Peyer's patch (tissue), 4 donors: ENCODE data around the gene FOXI1. TPM values are rescaled to one million over a fixed set of nuclear protein-coding genes. Genes with fewer than 3 reads are reported as not detected.

ENCODE experiments used
- DNase-seq, 3 donors: peaks; one replicate each; pipeline ENCODE4 v3.0.0-alpha.2; 2017 to 2019
- H3K27ac ChIP-seq, 4 donors: fragments of 200-600 bp; sonication (generic); one replicate each; pipeline ENCODE4 v1.5.1; 2016 to 2019
- H3K27me3 ChIP-seq, 2 donors: fragments of 200-600 bp; sonication (generic); one replicate each; pipeline ENCODE4 v1.5.1; 2019
- H3K36me3 ChIP-seq, 3 donors: fragments of 200-600 bp; sonication (generic); one replicate each; pipeline ENCODE4 v1.5.1; 2016 to 2019
- H3K4me1 ChIP-seq, 4 donors: fragments of 200-600 bp; sonication (generic); one replicate each; pipeline ENCODE4 v1.5.1; 2016 to 2019
- H3K4me3 ChIP-seq, 4 donors: fragments of 200-600 bp; sonication (generic); 1 replicate in 3 of 4; 2 replicates in 1 of 4; pipeline ENCODE4 v1.5.1; 2016 to 2019; ENCODE audit warnings: mild to moderate bottlenecking in 1 of 4
- H3K9me3 ChIP-seq, 4 donors: fragments of 200-600 bp; sonication (generic); one replicate each; pipeline ENCODE4 v1.5.1; 2016 to 2019; ENCODE audit warnings: mild to moderate bottlenecking in 1 of 4
- CTCF ChIP-seq, 6 experiments: fragments of 450-650 bp in 4 of 6; fragments of 200-600 bp in 2 of 6; sonication (generic) in 1 of 6; IDR thresholded peaks; one replicate each; pipeline ENCODE4 v1.5.1; 2017 to 2019; ENCODE audit warnings: antibody characterized with exemption in 6 of 6, mild to moderate bottlenecking in 3 of 6, moderate library complexity in 1 of 6
- POLR2A ChIP-seq, 2 donors: fragments of 450-650 bp; IDR thresholded peaks; one replicate each; pipeline ENCODE4 v1.5.1; 2017; ENCODE audit warnings: antibody characterized with exemption in 2 of 2, mild to moderate bottlenecking in 2 of 2, moderate library complexity in 2 of 2
- total RNA-seq, 4 donors: library from RNA; depleted of rRNA; stranded (reverse); fragments of >200 nt; gene quantifications; one replicate each; pipeline ENCODE4 v1.1.0, GENCODE V29; 2016

FOXI1 gene
- total RNA-seq, 4 donors from 2014 or later, result not detected

- no peaks in the 10 kb centered on the region for H3K36me3 ChIP-seq
- H3K27ac ChIP-seq, result no peak overlapping the region
- no peaks in the 10 kb centered on the region for H3K4me1 ChIP-seq
- no peak overlapping the region for H3K4me3 ChIP-seq
- no peak for DNase-seq
- H3K9me3 ChIP-seq, result no peaks in the 10 kb centered on the region
- TF ChIP-seq POLR2A (IDR thresholded peaks at IDR 0.05), result no peak
- no peak for TF ChIP-seq CTCF (IDR thresholded peaks at IDR 0.05)
- H3K27me3 ChIP-seq, result no peaks in the 10 kb centered on the region
Observed at GRCh38 chr5:170132269-170132975, 26.7 kb downstream of the FOXI1 start.

GRCh38 chr5:170132976-170133448, 27.3 kb downstream of the FOXI1 start:
- no peaks in the 10 kb centered on the region for H3K27me3 ChIP-seq
- no peak overlapping the region for H3K27ac ChIP-seq
- no peaks in the 10 kb centered on the region for H3K9me3 ChIP-seq
- H3K4me3 ChIP-seq, result no peak overlapping the region
- TF ChIP-seq CTCF (IDR thresholded peaks at IDR 0.05) (no peak), POLR2A (IDR thresholded peaks at IDR 0.05) (no peak)
- no peak for DNase-seq
- no peaks in the 10 kb centered on the region for H3K36me3 ChIP-seq
- no peaks in the 10 kb centered on the region for H3K4me1 ChIP-seq

GRCh38 chr5:170135796-170136490, 30.2 kb downstream of the FOXI1 start:
- H3K27me3 ChIP-seq, result no peaks in the 10 kb centered on the region
- H3K4me1 ChIP-seq, result no peaks in the 10 kb centered on the region
- H3K4me3 ChIP-seq, result no peak overlapping the region
- DNase-seq, result no peak
- no peak for TF ChIP-seq CTCF (IDR thresholded peaks at IDR 0.05)
- no peak for TF ChIP-seq POLR2A (IDR thresholded peaks at IDR 0.05)
- H3K9me3 ChIP-seq, result no peaks in the 10 kb centered on the region
- no peaks in the 10 kb centered on the region for H3K36me3 ChIP-seq
- H3K27ac ChIP-seq, result no peak overlapping the region

GRCh38 chr5:170136506-170136905, 30.8 kb downstream of the FOXI1 start:
- no peak for TF ChIP-seq CTCF (IDR thresholded peaks at IDR 0.05)
- TF ChIP-seq POLR2A (IDR thresholded peaks at IDR 0.05), result no peak
- Histone ChIP-seq H3K9me3 (no peaks in the 10 kb centered on the region), H3K4me1 (no peaks in the 10 kb centered on the region), H3K27ac (no peak overlapping the region), H3K36me3 (no peaks in the 10 kb centered on the region), H3K27me3 (no peaks in the 10 kb centered on the region), H3K4me3 (no peak overlapping the region)
- no peak for DNase-seq

GRCh38 chr5:170137694-170138214, 32.1 kb downstream of the FOXI1 start:
- Histone ChIP-seq H3K9me3 (no peaks in the 10 kb centered on the region), H3K27ac (no peak overlapping the region), H3K4me3 (no peak overlapping the region), H3K36me3 (no peaks in the 10 kb centered on the region), H3K4me1 (no peaks in the 10 kb centered on the region), H3K27me3 (no peaks in the 10 kb centered on the region)
- DNase-seq, result no peak
- TF ChIP-seq POLR2A (IDR thresholded peaks at IDR 0.05), result no peak
- TF ChIP-seq CTCF (IDR thresholded peaks at IDR 0.05), result no peak
